HG03159 (cell line): ENCODE measurements around the gene SLC44A1.

Experiments used
- ATAC-seq: cut with Tn5 transposase; IDR thresholded peaks from one replicate; pipeline ENCODE4 v1.9.1; 2021; ENCODE audit warnings: mild to moderate bottlenecking, moderate library complexity; ENCODE audit not compliant: unreplicated experiment

The SLC44A1 gene

DNA sequence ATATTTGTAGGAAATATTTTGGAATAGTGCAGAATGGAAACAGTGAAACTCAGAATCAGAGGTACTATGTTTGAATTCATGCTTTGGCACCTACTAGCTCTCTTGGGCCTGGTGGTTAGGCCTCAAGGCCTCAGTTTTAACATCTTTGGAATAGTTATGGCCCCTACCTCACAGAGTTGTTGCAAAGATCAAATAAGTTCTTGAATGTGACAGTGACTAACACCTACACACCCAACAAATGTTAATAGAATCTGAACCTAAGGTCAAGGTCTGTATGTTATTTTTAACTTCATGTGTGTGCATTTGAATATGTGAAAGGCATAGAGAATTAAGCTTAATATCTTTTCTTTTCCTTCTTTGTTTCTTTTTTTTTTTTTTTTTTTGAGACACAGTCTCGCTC lies 87.3 kb downstream of the SLC44A1 start:
- ATAC-seq: no peak

DNA sequence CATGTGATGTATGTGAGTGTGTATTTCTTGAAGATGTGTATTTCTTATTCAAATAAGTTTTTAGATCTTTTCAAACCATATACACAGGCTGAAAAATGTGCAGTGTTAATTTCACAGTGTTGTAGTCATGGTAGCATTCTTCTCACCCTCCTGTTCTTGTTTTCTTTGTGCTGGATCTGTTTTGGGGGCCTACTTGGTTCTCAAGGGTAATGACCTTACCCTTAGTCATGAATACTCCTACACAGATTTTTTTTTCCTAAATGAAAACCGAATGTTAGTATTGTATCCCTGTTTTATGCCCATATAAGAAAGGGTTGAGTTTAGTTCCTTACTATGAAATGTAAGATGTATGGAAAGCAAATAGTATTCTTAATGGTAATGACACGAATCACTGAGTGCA lies 88.0 kb downstream of the SLC44A1 start:
- no peak for ATAC-seq

DNA sequence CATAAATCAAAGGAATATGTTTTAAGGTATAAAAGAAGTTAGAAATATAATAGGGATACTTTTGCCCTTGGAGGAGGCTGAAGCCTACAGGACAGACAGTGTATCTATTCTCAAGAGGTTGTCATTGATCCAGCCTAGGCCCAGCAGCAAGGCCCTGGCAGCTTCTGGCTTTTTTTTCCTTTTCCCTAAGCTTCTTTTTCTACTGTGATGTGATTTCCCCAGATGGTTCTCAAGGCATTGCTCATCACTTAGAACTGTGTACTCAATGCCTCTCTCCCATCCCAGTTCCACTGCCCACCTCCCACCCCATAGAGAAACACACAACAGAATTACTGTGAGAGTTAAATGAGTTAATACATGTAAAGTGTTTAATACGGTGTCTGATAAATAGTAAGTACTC lies 88.6 kb downstream of the SLC44A1 start:
- ATAC-seq: no peak

DNA sequence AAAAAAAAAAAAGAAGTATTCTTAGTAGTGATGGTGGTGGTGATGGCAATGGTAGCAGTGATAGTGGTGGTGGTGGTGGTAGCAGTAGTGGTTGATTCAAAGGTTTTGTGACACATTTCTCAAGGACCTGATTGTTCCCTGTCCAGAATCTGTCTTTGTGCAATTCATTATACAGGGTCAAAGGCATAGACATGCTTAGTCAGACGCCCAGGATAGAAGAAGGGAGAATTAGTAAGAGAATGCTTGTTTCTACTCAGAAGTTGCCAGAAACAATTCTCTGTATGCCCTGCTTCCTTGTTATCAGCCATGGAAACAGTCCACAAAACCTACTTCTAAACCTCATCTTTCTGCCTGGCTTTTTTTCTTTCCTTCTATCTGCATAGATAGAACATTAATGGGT lies 89.4 kb downstream of the SLC44A1 start:
- no peak for ATAC-seq

DNA sequence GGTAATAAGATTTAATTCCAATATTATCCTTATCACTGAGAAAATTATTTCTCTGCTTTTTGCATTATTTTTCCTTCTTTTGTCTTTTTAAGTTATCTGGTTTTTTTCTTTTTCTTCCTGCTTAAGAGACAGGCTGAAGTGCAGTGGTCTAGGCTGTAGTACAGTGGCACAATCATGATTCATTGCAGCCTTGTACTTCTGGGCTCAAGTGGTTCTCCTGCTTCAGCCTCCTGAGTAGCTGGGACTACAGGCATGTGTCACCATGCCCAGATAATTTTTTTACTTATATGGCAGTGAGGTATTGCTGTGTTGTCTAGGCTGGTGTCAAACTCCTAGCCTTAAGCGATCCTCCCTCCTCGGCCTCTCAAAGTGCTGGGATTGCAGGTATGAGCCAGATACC lies 93.9 kb downstream of the SLC44A1 start:
- ATAC-seq: no peak

DNA sequence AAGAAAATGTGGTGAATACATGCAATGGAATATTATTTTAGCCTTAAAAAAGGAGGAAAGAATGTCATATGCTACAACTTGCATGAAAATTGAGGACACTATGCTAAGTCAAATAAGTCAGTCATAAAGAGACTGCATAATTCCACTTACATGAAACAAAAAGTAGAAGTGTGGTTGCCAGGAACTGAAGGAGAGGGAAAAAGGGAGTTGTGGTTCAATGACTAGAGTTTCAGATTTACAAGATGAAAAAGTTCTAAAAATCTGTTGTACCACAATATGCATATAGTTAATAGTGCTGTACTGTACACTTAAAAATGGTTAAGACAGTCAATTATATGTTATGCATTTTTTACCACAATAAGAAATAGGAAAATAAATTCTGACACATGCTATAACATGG lies 95.4 kb downstream of the SLC44A1 start:
- ATAC-seq: no peak

DNA sequence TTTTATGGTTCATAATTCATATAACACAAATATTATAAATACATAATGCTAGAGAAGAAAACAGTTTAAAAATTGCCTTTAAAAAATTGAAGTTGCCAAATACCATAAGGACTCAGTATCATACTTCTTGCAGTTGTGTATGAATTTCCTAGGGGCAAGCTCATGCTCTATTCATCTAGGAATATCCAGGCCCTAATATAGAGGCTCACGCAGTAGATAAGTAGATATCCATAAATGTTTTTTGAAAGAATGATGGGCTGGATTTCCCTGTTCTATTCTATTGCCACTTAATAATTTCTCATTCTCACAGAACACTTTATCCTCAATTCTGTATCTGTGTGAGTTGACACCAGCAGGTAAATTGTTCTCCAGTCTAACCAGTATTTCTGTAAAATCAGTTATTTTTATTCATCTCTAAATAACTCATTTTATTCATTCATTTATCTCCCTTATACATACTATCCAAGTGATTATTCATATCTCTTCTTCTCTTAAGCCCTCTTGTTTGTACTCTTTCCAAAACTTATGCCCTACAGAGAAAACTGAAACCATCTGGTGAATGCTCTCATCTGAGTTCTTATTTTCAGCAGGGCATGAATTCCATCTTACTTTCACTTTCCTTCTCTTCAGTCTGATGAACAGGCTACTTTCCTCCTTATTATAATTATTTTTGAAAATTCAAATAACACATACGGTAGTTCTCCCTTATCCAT lies 97.1 kb downstream of the SLC44A1 start:
- peak; percentile 80 for ATAC-seq

DNA sequence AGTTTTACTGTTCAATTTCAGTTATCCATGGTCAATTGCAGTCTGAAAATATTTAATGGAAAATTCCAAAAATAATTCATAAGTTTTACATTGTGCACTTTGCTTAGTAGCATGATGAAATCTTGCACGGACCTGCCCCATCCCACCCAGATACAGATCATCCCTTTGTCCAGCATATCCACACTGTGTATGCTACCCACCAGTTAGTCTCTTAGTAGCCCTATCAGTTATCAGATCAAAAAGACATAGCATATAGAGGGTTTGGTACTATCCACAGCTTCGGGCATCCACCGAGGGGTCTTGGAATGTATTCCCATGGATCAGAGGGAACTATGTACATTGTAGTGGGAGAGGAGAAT lies 97.7 kb downstream of the SLC44A1 start:
- ATAC-seq: no peak

DNA sequence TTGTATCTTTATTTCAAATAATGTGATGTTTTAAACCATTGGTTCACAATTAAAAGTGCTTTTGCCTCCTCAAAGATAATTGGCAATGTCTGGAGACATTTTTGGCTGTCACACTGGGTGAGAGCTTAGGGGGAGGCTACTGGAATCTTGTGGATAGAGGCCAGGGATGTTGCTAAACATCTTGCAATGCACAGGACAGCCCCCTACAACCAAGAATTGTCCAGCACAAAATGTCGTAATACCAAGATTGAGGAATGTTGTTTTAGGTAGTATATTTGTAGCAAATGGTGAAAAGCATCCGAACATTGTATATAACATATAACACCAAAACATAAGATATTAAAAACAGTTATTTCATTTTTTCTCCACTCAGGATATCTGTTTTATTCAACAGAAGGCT lies 99.8 kb downstream of the SLC44A1 start:
- ATAC-seq: no peak

DNA sequence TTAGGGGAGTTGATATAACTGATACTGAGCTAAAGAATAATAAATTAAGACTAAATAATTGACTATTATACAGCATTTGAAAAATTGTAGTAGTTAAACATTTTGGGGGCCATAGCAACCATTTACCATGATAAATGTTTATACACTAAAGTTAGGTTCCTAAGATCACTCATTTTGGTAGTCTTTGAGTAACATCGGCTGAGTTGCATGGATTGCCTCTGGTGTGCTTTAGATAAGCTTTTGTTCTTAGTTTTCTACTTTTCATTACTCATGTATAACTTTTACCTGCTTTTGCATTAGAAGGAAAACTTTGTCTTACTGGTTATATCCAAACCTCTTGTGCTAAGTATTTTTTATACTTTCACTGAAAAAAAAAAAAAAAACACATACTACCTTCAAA lies 101.2 kb downstream of the SLC44A1 start:
- ATAC-seq: no peak

DNA sequence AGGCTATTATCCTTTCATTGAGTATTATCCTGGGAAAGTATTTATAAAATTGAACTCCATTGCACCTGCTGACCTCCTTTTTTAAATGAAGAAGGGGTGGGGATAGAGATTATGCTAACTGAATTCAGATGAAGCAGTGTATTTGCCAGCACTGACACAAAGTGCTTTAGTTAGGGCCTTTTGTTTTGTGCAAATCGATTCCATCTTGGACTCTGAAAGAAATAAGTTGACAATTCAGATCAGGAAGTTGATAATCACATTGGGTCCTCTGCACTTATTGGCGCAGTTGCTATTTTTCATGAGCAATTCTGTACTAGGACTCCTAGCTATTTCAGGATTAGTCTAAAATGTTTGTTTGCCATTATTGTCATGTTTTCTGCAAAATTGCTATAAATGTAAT lies 101.8 kb downstream of the SLC44A1 start:
- no peak for ATAC-seq

DNA sequence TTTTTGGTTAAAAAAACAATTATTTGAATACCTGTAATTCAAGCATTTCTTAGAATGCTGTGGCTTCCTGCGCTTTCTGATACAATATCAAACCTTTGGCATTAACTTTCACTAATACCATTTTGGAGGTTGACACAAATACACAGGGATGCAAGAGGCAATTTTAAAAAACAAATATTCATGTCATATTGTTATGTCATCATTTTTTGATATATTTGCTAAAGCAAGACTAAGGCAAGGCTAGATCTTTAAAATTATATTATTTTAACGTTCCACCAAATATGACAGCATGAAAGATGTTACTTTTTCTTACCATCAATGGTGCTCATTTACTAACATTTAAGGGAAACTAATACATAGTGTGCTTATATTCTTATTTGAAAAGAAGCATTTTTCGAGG lies 110.0 kb downstream of the SLC44A1 start:
- ATAC-seq: no peak

DNA sequence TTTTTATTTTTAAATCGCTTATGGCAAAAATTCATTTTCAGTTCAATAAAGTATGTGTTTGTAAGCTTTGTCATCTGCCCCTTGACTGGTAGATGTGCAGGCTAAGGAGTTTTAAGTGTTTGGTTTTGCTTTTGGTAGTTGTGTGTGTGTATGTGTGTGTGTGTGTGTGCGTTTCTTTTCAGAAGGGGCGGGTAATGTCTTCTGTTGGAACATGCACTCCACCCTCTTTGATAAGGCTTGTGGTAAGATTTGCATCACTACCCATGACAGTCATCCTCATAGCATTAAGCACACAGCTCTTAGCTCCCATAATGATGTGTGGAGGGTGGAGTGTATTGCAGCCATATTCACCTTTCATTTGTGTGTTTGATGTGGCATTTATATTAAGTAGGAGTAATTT lies 111.3 kb downstream of the SLC44A1 start:
- peak; percentile 76 for ATAC-seq

DNA sequence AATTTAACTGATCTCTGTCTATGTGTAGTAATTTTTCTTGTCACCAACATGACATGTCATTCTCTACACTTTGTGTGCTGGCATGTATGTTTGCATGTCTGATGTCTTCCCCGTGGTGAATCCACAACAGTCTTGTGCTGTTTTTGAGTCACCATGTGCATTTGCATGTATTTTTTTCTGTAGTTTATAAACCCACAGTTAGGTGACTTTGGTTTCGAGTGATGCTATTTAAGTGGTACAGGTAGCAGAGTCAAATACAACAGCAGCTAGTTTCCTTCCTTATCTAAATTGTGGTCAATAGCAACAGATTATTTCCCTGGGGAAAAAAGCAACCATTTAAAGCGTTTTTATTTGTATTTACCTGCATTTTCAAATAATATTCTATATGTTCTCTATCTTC lies 113.5 kb downstream of the SLC44A1 start:
- ATAC-seq: peak; percentile 89

DNA sequence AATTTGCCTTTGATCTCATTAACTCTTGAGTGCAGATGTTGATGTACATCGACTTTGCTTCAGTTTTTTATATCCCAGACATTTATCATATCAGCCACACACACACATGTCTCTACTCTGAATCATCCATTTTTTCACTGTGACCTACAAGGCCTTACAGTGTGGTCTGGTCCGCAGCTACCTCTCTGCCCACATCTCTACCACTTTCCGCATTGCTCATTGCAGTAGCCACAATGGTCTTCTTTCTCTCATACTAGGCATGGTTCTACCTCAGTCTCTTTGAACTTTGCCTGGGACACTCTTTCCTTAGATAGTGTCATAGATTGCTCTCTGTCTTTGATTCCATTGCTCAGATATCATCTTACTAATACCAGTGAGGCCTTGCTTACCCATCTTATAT lies 115.4 kb downstream of the SLC44A1 start:
- ATAC-seq: no peak

DNA sequence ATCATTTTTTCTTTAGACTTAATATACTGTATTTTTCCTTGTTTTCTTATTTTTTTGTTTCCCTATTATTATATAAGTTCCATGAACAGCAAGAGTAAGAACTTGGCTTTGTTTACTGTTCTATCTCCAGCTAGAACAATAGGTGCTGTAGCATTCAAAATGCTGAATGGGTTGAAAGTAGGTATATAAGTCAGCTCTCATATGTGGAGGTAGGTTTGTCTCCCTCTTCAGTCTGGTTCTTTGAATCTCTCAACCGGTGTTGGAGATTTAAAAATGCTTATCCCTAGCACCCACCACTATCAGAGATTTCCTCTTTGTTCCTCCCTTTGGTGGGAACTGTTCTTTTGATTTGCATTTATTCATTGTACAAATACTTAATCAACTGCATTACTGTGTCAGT lies 115.9 kb downstream of the SLC44A1 start:
- no peak for ATAC-seq

DNA sequence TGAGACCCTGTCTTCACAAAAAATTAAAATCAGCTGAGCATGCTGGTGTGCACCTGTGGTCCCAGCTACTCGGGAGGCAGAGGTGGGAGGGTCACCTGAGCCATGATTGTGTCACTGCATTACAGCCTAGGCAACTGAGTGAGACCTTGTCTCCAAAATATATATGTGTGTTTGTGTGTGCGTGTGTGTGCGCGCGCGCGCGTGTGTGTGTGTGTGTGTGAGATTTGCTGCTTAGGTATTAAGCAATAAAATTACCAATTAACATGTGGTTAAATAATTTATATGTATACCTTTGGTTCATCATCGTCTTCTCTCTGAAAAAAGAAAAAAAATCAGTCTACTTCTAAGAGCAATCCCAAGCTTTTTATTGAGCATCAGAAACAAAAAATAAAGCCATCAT lies 117.4 kb downstream of the SLC44A1 start:
- ATAC-seq: no peak

DNA sequence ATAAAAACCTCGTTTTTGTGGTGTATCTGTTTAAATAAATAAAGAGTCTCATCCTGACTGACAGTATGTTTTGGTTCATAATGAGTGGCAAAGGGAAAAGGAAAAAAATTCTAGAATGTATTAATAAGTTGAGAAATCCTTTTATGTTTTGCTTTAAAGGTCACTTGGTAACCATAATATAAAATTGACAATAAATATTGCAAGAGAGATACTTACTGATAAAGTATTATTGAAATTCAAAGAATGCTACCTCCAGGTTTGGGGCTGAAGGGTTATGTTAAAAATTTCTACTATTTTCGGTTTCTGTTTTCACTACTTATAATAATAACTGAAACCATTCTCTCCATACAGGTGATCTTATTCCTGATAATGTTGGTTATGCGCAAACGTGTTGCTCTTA lies 118.0 kb downstream of the SLC44A1 start:
- ATAC-seq: no peak

DNA sequence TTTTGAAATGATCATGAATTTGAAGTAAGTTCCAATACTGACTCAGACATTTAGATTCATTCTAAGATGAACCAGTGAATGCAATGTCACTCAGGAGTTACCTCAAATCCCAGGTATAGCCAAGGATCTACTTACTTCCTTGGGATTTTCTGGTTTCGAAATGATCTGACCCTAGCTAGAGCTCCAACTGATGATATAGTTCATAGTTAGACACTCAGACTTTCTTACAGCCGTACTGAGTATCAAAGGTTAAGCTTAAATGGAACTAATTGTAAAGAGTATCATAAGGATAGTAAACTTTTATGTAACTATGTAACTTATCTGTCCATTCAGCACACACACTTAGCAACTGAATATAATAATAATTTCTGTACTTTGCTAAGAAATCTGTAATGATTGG lies 119.4 kb downstream of the SLC44A1 start:
- no peak for ATAC-seq

DNA sequence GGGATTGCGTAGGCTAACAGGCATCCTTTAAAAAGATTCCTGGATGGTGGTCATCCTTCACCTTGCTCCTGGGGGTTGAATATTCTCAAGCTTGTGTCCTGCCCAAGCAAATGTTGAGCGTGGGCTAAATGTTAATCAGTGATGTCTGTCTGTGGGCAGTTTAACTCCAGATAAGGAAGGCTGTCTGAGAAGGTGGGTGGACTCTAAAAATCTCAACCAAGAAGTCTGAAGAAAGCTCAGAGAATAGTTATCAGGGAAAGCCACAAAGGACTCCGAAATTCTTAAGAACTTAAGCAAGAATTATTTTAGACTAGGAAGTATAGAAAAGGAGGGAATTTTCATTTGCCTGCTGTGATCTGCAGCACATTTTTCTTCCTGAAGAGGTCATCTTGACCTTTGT lies 125.5 kb downstream of the SLC44A1 start:
- ATAC-seq: no peak

DNA sequence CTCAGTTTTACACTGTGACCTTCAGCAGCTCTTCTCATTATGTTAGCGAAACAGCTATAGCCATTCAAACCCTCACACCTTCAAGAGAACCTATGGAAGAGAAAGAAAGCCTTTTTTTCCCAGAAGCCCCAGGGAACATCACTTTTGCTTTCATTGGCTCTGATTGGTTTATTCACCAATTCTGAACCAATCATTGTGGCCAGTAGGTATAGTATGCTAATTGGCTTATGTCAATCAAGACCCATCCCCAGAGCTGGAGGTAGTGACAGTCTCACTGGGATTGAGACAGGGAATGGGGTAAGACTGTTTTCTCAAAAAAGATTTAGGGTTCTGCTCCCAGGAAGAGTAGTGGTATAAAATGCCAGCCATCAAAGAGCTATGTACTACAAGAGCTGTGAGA lies 129.3 kb downstream of the SLC44A1 start:
- ATAC-seq: no peak

DNA sequence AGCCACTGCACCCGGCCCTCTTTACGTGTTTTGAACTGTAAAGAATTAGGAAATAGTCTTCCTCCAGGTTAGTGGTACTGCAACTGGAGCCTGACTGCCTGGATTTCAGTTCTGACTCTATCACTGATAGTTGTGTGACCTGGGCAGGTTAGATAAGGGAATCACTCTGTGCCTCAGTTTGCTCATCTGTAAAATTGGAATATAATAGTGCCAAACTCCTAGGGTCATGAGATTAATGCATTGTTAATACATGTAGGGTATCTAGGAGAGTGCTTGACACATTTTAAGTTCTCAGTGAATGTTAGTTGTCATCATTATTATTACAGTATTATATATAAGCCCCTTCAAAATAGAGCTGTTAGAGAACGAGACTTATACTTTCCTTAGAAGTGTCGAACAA lies 130.9 kb downstream of the SLC44A1 start:
- ATAC-seq: no peak

DNA sequence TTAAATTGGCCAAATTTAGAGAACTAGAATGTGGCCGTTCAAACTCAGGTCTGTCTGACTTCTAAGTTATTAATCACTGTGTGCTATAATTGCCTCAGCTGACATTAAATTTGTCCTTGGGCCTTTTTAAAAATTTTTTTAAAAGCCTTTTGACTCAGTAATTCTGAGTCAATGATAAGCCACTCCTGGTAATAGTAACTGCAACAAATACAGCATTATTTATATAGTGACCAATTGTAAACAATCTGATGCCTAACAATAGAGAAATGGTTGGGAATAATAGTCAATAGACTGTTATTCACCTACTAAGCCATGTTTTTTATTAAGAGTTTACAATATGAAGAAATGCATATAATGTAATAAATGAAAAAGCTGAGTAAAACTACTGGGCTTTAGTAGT lies 132.4 kb downstream of the SLC44A1 start:
- no peak for ATAC-seq
